HepG2 (cell line): ENCODE measurements around the gene MBTPS1. TPM values are rescaled to one million over a fixed set of nuclear protein-coding genes. Genes with fewer than 3 reads are reported as not detected.

Experiments
- ARID2 ChIP-seq: sonication (generic); formaldehyde crosslinking; IDR thresholded peaks from 2 replicates; pipeline ENCODE4 v1.8.1; 2022; ENCODE audit warnings: mild to moderate bottlenecking, missing genetic modification reagents, borderline replicate concordance
- ATF1 ChIP-seq: IDR thresholded peaks from 2 replicates; pipeline ENCODE4 v1.6.1; 2016; ENCODE audit warnings: mild to moderate bottlenecking, control low read depth
- HOXA3 ChIP-seq: sonication (generic); formaldehyde crosslinking; IDR thresholded peaks from 2 replicates; pipeline ENCODE4 v1.5.0; 2020; ENCODE audit warnings: missing genetic modification reagents
- HOXA7 ChIP-seq: sonication (generic); formaldehyde crosslinking; IDR thresholded peaks from 2 replicates; pipeline ENCODE4 v1.8.1; 2022; ENCODE audit warnings: mild to moderate bottlenecking, missing genetic modification reagents, moderate library complexity
- KLF9 ChIP-seq: IDR thresholded peaks from 2 replicates; pipeline ENCODE4 v1.6.1; 2016; ENCODE audit warnings: low read depth
- MED13 ChIP-seq: sonication (generic); formaldehyde crosslinking; IDR thresholded peaks from 2 replicates; pipeline ENCODE4 v1.5.0; 2020; ENCODE audit warnings: missing genetic modification reagents
- MYC ChIP-seq: sonication (generic); formaldehyde crosslinking; IDR thresholded peaks from 2 replicates; pipeline ENCODE4 v1.9.0; 2021; ENCODE audit warnings: missing genetic modification reagents, borderline replicate concordance
- SAFB2 ChIP-seq: sonication (generic); formaldehyde crosslinking; IDR thresholded peaks from 2 replicates; pipeline ENCODE4 v1.5.1; 2020; ENCODE audit warnings: missing genetic modification reagents, low read depth, mild to moderate bottlenecking, borderline replicate concordance
- SALL2 ChIP-seq: sonication (generic); formaldehyde crosslinking; IDR thresholded peaks from 2 replicates; pipeline ENCODE4 v1.8.1; 2023; ENCODE audit warnings: mild to moderate bottlenecking, missing genetic modification reagents, inconsistent platforms
- SETDB1 ChIP-seq: sonication (generic); formaldehyde crosslinking; IDR thresholded peaks from 2 replicates; pipeline ENCODE4 v1.5.1; 2020; ENCODE audit warnings: missing genetic modification reagents, mild to moderate bottlenecking, borderline replicate concordance
- SRSF4 ChIP-seq: fragments of 200-400 bp; formaldehyde crosslinking; IDR thresholded peaks from one replicate; pipeline ENCODE4 v1.6.1; 2018; ENCODE audit warnings: mild to moderate bottlenecking, low read depth, low read length, moderate library complexity; ENCODE audit not compliant: poor library complexity, severe bottlenecking
- SRY ChIP-seq: sonication (generic); formaldehyde crosslinking; IDR thresholded peaks from 2 replicates; pipeline ENCODE4 v1.8.0; 2022; ENCODE audit warnings: mild to moderate bottlenecking, missing genetic modification reagents
- TBX2 ChIP-seq: sonication (generic); formaldehyde crosslinking; IDR thresholded peaks from 2 replicates; pipeline ENCODE4 v1.5.0; 2020; ENCODE audit warnings: missing genetic modification reagents, mild to moderate bottlenecking, borderline replicate concordance
- TBX3 ChIP-seq: fragments of 450-650 bp; IDR thresholded peaks from 2 replicates; pipeline ENCODE4 v1.6.1; 2017; ENCODE audit warnings: antibody characterized with exemption, mild to moderate bottlenecking, inconsistent platforms, borderline replicate concordance
- ZNF207 ChIP-seq: fragments of 450-650 bp; IDR thresholded peaks from 2 replicates; pipeline ENCODE4 v1.6.1; 2016; ENCODE audit warnings: antibody characterized with exemption, borderline replicate concordance
- ZNF281 ChIP-seq: sonication (generic); formaldehyde crosslinking; IDR thresholded peaks from 2 replicates; pipeline ENCODE4 v1.4.0; 2020; ENCODE audit warnings: missing genetic modification reagents, borderline replicate concordance
- ZNF704 ChIP-seq: sonication (generic); formaldehyde crosslinking; IDR thresholded peaks from 2 replicates; pipeline ENCODE4 v1.8.1; 2023; ENCODE audit warnings: mild to moderate bottlenecking, inconsistent platforms, moderate library complexity, missing genetic modification reagents, borderline replicate concordance
- polyA plus RNA-seq, 8 experiments: library from polyadenylated mRNA; depleted of rRNA in 3 of 8; stranded (reverse) in 7 of 8; unstranded in 1 of 8; fragments of >200 nt; fragmentation: Illumina TruSeq in 4 of 8; extraction: Trizol in 4 of 8; gene quantifications; 2 replicates each; pipeline versions ENCODE4 v1.2.1 to v1.2.3, GENCODE V29; 2011 to 2016; ENCODE audit warnings: low read depth in 4 of 8, missing spikeins in 1 of 8, mixed read lengths in 1 of 8; ENCODE audit not compliant: insufficient read depth in 1 of 8
- total RNA-seq, 5 experiments: library from RNA; depleted of rRNA; stranded (reverse); fragments of >200 nt; fragmentation: Illumina TruSeq; extraction: Trizol; gene quantifications; 2 replicates each; pipeline ENCODE4 v1.2.3, GENCODE V29; 2016; ENCODE audit warnings: low read depth in 1 of 5
- TF ChIP-seq, protein P1 (sequence below): sonication (generic); formaldehyde crosslinking; IDR thresholded peaks from 2 replicates; pipeline ENCODE4 v1.5.0; 2020; ENCODE audit warnings: mild to moderate bottlenecking, missing genetic modification reagents, borderline replicate concordance
- TF ChIP-seq, protein P2 (sequence below): IDR thresholded peaks from 2 replicates; pipeline ENCODE4 v1.6.1; 2012; ENCODE audit warnings: low read depth, low read length, improper control_type of control experiment

MBTPS1 gene
- total and polyA plus RNA-seq, 2 of the 13 experiments (the other 11 are each of a cell fraction or from before 2014, with no cell fraction given), result 56.7 to 91.3 TPM

GRCh38 chr16:84144859-84145639 is 28.3 kb upstream of the MBTPS1 start, which contains the start of the genes DNAAF1 and HSDL1 (continued):
- TF ChIP-seq MED13 (CRISPR knock-in tag) (0 out of 2 replicates have a peak, but pooled peaks have one; percentile 11), ZNF281 (CRISPR knock-in tag) (no peak), ATF1 (no peak), KLF9 (no peak), SETDB1 (CRISPR knock-in tag) (no peak), SALL2 (CRISPR knock-in tag) (peak; percentile 85; the same call in 1 of the 2 replicates), TBX2 (CRISPR knock-in tag) (no peak), SRY (CRISPR knock-in tag) (no peak), SRSF4 (no peak), ARID2 (CRISPR knock-in tag) (no peak), ZNF704 (CRISPR knock-in tag) (no peak; the same call in 1 of the 2 replicates), HOXA3 (peak; percentile 69; the same call in 1 of the 2 replicates), MYC (CRISPR knock-in tag) (no peak; the same call in 1 of the 2 replicates), HOXA7 (CRISPR knock-in tag) (no peak), TBX3 (no peak), ZNF207 (no peak), SAFB2 (CRISPR knock-in tag) (peak; percentile 54; the same call in 1 of the 2 replicates)
- TF ChIP-seq, protein P1, sequence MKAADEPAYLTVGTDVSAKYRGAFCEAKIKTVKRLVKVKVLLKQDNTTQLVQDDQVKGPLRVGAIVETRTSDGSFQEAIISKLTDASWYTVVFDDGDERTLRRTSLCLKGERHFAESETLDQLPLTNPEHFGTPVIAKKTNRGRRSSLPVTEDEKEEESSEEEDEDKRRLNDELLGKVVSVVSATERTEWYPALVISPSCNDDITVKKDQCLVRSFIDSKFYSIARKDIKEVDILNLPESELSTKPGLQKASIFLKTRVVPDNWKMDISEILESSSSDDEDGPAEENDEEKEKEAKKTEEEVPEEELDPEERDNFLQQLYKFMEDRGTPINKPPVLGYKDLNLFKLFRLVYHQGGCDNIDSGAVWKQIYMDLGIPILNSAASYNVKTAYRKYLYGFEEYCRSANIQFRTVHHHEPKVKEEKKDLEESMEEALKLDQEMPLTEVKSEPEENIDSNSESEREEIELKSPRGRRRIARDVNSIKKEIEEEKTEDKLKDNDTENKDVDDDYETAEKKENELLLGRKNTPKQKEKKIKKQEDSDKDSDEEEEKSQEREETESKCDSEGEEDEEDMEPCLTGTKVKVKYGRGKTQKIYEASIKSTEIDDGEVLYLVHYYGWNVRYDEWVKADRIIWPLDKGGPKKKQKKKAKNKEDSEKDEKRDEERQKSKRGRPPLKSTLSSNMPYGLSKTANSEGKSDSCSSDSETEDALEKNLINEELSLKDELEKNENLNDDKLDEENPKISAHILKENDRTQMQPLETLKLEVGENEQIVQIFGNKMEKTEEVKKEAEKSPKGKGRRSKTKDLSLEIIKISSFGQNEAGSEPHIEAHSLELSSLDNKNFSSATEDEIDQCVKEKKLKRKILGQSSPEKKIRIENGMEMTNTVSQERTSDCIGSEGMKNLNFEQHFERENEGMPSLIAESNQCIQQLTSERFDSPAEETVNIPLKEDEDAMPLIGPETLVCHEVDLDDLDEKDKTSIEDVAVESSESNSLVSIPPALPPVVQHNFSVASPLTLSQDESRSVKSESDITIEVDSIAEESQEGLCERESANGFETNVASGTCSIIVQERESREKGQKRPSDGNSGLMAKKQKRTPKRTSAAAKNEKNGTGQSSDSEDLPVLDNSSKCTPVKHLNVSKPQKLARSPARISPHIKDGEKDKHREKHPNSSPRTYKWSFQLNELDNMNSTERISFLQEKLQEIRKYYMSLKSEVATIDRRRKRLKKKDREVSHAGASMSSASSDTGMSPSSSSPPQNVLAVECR (CRISPR knock-in tag), result peak; percentile 97
- TF ChIP-seq, protein P2, sequence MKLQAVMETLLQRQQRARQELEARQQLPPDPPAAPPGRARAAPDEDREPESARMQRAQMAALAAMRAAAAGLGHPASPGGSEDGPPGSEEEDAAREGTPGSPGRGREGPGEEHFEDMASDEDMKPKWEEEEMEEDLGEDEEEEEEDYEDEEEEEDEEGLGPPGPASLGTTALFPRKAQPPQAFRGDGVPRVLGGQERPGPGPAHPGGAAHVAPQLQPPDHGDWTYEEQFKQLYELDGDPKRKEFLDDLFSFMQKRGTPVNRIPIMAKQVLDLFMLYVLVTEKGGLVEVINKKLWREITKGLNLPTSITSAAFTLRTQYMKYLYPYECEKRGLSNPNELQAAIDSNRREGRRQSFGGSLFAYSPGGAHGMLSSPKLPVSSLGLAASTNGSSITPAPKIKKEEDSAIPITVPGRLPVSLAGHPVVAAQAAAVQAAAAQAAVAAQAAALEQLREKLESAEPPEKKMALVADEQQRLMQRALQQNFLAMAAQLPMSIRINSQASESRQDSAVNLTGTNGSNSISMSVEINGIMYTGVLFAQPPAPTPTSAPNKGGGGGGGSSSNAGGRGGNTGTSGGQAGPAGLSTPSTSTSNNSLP, result no peak; the same call in 1 of the 2 replicates
